ENCODE results near the gene TRIM42.

The TRIM42 gene

DNA sequence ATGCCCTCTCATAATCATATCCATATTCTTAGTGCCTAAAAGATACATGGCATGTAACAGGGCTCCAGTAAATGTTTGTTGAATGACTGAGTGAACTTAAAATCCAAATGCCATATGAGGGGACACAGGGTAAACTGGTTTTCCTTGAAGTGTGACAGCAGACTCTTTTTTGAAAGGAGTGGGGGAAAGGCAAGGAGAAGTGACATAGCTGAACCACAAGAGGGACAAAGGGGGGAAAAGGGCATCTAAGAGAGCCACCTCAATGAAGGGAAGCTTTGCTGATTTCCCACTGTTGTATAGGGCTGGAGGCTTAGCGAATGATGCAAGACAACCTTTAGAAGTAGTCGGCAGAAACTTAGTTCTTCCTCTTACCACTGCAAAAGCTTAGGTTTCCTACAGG, 9.1 kb downstream of the TRIM42 start:
- H3K36me3 Mint-ChIP-seq (ENCODE audit: low read depth), result no peaks in the 10 kb centered on the region
- no peaks in the 10 kb centered on the region for H3K4me1 Mint-ChIP-seq
- DNase-seq, result no peak
- TF ChIP-seq, protein P1, sequence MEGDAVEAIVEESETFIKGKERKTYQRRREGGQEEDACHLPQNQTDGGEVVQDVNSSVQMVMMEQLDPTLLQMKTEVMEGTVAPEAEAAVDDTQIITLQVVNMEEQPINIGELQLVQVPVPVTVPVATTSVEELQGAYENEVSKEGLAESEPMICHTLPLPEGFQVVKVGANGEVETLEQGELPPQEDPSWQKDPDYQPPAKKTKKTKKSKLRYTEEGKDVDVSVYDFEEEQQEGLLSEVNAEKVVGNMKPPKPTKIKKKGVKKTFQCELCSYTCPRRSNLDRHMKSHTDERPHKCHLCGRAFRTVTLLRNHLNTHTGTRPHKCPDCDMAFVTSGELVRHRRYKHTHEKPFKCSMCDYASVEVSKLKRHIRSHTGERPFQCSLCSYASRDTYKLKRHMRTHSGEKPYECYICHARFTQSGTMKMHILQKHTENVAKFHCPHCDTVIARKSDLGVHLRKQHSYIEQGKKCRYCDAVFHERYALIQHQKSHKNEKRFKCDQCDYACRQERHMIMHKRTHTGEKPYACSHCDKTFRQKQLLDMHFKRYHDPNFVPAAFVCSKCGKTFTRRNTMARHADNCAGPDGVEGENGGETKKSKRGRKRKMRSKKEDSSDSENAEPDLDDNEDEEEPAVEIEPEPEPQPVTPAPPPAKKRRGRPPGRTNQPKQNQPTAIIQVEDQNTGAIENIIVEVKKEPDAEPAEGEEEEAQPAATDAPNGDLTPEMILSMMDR (IDR thresholded peaks at IDR 0.05), result no peak
- H3K27me3 Mint-ChIP-seq (ENCODE audit: low read depth, poor library complexity), result peaks cover 11% of the 10 kb centered on the region
- no peaks in the 10 kb centered on the region for H3K9me3 Mint-ChIP-seq
- H3K27ac Mint-ChIP-seq, result no peak overlapping the region
- no peak overlapping the region for H3K4me3 Mint-ChIP-seq

DNA sequence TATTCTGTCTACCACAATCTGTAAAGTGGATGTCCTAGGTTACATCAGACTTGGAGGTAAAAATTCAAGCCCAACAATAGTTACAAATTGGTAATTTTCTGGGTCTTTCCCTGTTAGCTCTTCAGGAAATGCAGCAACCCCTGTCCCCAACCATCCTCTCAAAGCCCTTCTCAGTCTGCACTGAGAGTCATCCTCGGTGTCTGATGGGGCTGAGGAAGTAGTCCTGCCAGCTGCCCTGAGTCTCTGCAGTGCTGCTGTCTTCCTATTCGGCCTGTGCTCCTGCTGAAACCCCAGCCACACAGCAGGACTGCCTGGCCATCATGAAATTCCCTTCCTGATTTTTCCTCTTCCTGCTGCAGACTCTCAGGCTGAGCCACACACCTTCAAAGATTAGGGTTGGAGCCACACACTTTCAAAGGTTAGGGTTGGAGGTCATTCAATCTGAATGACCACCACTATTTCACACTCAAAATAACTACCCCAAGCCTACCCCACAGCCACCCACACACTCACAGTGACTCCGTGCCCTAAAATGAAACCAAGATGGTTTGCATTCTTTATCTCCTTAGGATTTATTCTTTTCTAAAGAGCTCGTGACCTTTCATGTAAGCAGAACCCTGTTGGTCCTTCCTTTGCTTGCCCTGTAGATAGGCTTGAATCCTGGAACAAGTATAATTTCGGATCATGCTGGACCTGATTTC, 17.6 kb downstream of the TRIM42 start:
- DNase-seq, result no peak
- H3K36me3 Mint-ChIP-seq (ENCODE audit: low read depth), result no peaks in the 10 kb centered on the region
- TF ChIP-seq, protein P1 (IDR thresholded peaks at IDR 0.05), result no peak
- H3K4me3 Mint-ChIP-seq, result no peak overlapping the region
- H3K27ac Mint-ChIP-seq, result no peak overlapping the region
- H3K9me3 Mint-ChIP-seq, result no peaks in the 10 kb centered on the region
- H3K27me3 Mint-ChIP-seq (ENCODE audit: low read depth, poor library complexity), result peaks cover 6% of the 10 kb centered on the region
- H3K4me1 Mint-ChIP-seq, result no peaks in the 10 kb centered on the region

DNA sequence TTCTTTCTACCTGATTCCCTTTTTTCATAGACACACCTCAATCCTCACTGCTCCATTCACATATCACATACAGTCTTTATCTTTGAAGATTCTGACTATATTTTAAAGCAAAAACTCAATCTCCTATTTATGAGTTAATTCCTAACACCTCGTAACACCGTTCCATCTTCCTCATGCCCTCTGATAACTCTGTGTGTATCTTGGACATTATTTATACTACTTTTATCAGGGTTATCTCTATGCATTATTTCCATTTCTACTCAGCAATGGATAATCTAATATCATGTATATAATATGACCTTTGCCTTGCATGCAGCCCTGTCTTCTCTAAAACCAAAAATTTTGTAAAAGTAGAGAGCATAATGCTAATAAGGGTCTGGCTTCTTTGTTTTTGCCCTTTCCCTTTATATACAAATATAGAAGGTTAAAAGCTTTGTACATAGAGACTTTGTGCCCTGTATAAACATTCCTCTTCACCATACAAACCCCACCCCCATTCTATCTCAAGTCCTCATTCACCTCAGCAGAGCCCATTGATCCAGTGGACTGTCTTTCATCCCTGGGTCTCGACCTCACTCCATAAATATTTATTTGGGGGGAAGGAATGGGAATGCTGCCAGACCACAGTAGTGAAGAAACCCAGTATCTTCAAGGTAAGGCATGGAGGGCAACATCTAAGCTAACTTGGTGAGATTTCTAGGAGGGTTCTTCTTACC, 21.8 kb downstream of the TRIM42 start:
- no peaks in the 10 kb centered on the region for H3K4me1 Mint-ChIP-seq
- H3K27me3 Mint-ChIP-seq (ENCODE audit: low read depth, poor library complexity), result peaks cover 10% of the 10 kb centered on the region
- TF ChIP-seq, protein P1 (IDR thresholded peaks at IDR 0.05), result no peak
- peaks cover 1% of the 10 kb centered on the region for H3K9me3 Mint-ChIP-seq
- H3K4me3 Mint-ChIP-seq, result no peak overlapping the region
- H3K36me3 Mint-ChIP-seq (ENCODE audit: low read depth), result no peaks in the 10 kb centered on the region
- no peak overlapping the region for H3K27ac Mint-ChIP-seq
- no peak for DNase-seq

DNA sequence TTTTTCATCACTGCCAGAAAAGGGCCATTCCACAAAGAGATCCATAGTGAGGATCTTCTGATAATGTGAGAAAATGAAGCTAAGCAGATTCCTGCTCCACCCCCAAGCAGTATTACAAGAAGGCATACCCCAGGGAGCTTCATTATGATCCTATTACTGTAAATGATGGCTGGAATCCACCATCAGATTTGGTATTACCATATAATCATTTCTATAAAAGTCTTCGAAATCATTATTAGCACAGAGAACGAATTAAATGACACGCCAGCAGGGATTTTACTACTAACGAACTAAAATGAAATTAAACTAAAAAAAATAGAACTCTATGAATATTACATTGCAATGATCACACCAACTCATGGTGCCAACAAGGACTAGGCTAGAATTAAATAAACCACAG, 24.4 kb downstream of the TRIM42 start:
- peaks cover 6% of the 10 kb centered on the region for H3K27me3 Mint-ChIP-seq (ENCODE audit: low read depth, poor library complexity)

DNA sequence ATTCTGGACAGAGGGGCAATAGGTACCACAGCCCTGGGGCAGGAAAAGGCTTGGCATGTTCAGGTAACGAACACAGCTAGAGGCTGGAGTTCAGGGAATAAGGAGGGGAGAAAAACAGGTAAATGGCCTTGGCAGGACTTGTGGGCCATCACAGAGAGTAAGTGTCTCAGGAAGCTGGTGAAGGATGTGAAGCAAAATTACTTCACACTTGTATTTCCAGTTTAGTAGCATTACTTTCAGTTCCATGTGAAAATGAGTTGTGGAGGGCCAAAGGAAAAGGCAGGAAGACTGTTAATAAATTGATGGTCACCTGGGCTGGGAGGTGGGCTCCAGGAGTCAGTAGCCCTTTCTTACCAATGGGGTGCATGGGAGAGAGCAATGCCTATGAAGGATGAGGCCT, 25.6 kb downstream of the TRIM42 start:
- peaks cover 16% of the 10 kb centered on the region for H3K9me3 Mint-ChIP-seq
- H3K27me3 Mint-ChIP-seq (ENCODE audit: low read depth, poor library complexity), result peaks cover 6% of the 10 kb centered on the region
- H3K36me3 Mint-ChIP-seq (ENCODE audit: low read depth), result no peaks in the 10 kb centered on the region
- DNase-seq, result no peak
- H3K4me1 Mint-ChIP-seq, result no peaks in the 10 kb centered on the region
- H3K4me3 Mint-ChIP-seq, result no peak overlapping the region
- TF ChIP-seq, protein P1 (IDR thresholded peaks at IDR 0.05), result no peak
- no peak overlapping the region for H3K27ac Mint-ChIP-seq

More for the DNA sequence above, 24.4 kb downstream of the TRIM42 start:
- no peak overlapping the region for H3K27ac Mint-ChIP-seq
- DNase-seq, result no peak
- no peak overlapping the region for H3K4me3 Mint-ChIP-seq
- no peaks in the 10 kb centered on the region for H3K36me3 Mint-ChIP-seq (ENCODE audit: low read depth)
- H3K4me1 Mint-ChIP-seq, result no peaks in the 10 kb centered on the region
- H3K9me3 Mint-ChIP-seq, result peaks cover 16% of the 10 kb centered on the region
- TF ChIP-seq, protein P1 (IDR thresholded peaks at IDR 0.05), result no peak
